Measurements from ENCODE around the gene SERINC5.
"Not testable (repeated sequence)": the region's sequence is repeated elsewhere in the genome, so short reads cannot be mapped to it uniquely, and the experiment has no call there.

SERINC5 gene

GRCh38 chr5:80134876-80135275 is 121.0 kb downstream of the SERINC5 start:
- no peak for DNase-seq (ENCODE audit: low spot score)

- no peak for DNase-seq (ENCODE audit: low spot score)
These were observed 126.7 kb downstream of the SERINC5 start for GRCh38 chr5:80129146-80129545.

DNA sequence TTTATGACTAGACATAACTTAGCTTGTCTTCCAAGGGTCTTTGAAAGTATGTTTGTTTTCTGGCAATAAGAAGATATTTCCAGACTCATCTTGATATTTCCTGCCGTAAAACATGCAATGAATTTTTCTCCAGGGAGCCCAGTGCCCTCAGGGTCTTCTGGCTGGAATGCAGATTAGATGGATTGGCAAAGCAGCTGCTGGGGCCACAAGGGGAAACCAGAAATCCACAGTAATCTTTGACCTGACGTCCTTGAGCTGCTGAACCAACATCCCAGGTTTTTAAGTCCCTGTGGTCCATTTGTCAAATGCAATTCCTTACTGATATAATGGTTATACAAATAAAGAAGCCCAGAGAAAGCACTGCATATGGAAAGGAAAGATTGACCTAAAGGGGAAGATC is 127.7 kb downstream of the SERINC5 start:
- no peak for DNase-seq (ENCODE audit: low spot score)

DNA sequence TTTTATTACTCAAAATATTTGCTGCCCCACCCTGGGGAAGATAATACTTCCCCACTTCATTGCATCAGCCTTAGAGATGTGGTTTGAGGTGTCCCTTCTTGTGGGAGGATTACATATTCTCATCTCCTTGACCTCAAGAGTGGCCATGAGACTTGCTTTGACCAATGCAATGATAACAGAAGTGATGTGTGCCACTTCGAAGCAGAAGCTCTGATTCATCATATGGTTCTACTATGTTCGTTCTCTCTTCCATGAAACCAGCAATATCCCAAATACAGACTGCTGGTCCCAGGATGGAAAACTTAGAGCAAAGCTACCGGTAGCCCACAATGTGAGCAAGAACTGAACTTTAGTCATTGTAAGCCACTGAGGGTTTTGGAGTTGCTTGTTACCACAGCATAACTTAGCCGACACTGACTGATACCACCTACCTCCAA is 128.7 kb downstream of the SERINC5 start:
- DNase-seq (ENCODE audit: low spot score), result no peak

DNA sequence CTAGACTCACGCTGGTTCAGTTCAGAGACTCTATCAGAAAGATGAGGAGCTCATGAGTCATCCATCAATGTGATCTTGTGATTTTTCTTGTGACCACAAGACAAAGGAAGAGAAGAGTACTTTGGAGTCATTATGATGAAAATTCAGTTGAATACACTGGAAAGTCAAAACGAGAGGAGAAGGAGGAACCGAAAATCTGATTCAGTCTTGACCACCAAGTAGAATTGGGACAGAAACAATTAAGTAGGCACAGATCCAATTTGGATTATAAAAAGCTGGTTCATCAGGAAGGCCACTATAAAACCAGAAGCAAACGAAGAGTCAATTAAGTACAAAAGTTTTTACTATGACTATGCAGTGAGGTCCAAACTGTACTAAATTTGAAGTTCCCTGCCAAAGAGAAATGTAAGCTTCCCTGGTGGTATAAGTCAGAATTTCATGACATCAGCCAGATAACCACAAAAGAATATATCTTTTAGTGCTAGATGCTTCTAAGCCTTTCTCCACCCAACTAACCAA is 129.8 kb downstream of the SERINC5 start:
- peak; percentile 39 for DNase-seq (ENCODE audit: low spot score)

GRCh38 chr5:80125022-80125961 is 130.6 kb downstream of the SERINC5 start:
- DNase-seq (ENCODE audit: low spot score), result no peak

DNA sequence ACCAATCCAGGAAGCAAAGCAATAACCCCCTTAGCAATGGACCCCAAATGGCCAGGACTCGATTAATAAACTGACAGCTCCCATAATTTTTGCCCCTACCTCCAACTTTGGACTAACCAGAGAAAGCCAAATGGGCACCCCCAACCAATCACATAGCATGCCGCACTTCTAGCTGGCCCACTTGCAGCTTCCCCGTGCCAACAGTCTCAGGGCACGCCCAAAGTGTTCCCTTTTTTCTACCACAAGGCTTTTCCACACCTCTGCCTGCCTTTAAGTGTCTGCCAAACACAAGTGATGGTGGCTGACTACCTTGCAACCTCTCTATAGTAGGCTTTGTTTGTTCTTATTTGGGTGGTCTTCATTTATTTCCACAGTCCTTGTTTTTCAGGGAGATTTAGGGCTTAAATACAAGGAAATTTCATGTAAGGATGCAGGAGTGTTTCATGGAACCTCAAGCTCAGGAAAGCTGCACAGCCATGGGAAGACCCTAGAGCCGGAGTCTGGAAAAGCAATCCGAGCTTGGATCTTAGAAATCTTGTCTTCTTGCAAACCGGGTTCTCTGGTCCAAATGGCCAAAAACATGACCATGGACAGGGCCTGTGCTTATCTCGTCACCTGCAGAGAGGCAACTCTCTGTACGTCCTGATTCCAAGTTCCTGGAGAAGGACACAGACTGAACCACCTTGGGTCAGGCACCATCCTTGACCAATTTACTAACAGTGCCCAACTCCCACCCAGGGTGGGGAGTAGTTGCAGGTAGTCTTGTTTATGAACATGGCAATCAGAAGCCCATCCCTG is 131.5 kb downstream of the SERINC5 start:
- no peak for DNase-seq (ENCODE audit: low spot score)

GRCh38 chr5:80122579-80122978 is 133.3 kb downstream of the SERINC5 start:
- DNase-seq (ENCODE audit: low spot score), result no peak

- no peak for DNase-seq (ENCODE audit: low spot score)
These were observed 136.5 kb downstream of the SERINC5 start for GRCh38 chr5:80119372-80119771.

DNA sequence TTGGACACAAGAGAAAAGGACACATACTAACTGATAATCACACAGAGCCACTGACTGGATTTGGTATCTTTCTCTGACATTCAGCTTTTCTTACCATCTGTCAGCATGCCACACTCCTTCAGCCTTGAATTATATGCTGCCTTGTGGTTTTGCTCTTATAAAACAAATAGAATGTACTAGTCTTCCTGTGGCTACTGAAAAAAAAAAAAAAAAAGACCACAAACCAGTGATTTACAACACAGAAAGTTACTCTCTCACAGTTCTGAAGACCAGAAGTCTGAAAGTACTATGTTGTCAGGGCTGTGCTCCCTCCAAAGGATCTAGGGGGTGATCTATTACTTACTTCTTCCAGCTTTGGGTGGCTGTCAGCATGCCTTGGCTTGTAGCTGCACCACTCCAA is 138.4 kb downstream of the SERINC5 start:
- DNase-seq (ENCODE audit: low spot score), result no peak

- DNase-seq (ENCODE audit: low spot score), result no peak
These were observed 139.4 kb downstream of the SERINC5 start for GRCh38 chr5:80116465-80116864.

DNA sequence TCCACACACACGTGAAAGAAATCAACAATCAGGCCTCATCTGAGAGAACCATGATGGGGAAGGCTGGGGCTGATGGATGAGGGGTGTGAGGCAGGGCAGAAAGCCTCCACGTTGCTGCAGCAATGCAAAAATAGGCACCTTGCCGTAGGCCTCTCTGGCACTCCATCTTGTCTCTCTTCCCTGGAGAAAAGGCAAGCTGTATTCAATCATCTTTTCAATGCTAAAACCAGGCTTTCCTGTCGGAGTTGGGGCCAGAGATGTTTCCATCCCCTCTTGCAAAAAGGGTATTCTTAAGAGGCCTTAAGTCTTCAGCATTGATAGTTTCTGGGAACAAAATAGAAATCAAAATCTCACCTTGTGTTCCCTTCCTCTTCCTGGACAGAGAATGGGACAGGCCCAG is 139.8 kb downstream of the SERINC5 start:
- no peak for DNase-seq (ENCODE audit: low spot score)

GRCh38 chr5:80114860-80115259 is 141.0 kb downstream of the SERINC5 start:
- no peak for DNase-seq (ENCODE audit: low spot score)

DNA sequence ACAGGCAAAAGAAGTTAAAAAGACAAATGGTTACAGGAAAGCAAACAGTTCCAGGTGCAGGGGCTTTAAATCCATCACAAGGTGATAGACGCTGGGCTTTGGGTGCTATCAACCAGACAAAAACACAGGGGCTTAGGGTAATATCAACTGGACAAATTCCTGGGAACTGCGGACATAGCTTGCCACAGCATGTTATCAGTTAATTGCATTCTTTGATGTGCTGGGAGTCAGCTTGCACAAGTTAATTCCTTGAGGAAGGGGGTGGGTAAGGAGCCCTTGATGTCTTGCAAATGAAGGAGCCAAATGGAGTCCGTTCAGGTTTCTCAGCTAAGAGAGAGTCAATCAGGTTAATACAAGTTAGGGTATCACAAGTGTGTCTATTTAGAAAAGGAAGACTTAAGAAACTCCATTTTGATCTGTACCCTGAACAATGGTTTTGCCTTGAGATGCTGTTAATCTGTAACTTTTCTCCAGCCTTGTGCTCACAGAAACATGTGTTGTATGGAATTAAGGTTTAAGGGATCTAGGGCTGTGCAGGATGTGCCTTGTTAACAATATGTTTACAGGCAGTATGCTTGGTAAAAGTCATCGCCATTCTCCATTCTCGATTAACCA is 144.4 kb downstream of the SERINC5 start:
- DNase-seq (ENCODE audit: low spot score), result not testable (repeated sequence)

GRCh38 chr5:80109646-80110478 is 146.0 kb downstream of the SERINC5 start:
- DNase-seq (ENCODE audit: low spot score), result no peak

DNA sequence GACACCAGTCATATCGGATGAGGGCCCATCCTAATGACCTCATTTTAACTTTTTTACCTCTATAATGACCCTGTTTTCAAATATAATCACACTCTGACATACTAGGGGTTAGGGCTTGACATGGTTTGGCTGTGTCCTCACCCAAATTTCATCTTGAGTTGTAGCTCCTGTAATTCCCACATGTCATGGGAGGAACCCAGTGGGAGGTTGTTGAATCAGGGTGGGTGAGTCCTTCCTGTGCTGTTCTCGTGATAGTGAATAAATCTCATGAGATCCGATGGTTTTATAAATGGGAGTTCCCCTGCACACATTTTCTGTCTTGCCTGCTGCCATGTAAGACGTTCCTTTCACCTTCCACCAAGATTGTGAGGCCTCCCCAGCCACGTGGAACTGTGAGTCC is 148.9 kb downstream of the SERINC5 start:
- DNase-seq (ENCODE audit: low spot score), result no peak

- no peak for DNase-seq (ENCODE audit: low spot score)
These were observed 150.0 kb downstream of the SERINC5 start for GRCh38 chr5:80105698-80106439.

GRCh38 chr5:80103371-80103770 is 152.5 kb downstream of the SERINC5 start:
- DNase-seq (ENCODE audit: low spot score), result no peak

GRCh38 chr5:80101993-80102392 is 153.9 kb downstream of the SERINC5 start:
- no peak for DNase-seq (ENCODE audit: low spot score)

GRCh38 chr5:80097451-80097850 is 158.4 kb downstream of the SERINC5 start:
- no peak for DNase-seq (ENCODE audit: low spot score)

All from RKO (cell line).